Measurements from ENCODE around the gene CCNL1.

- TF ChIP-seq CSDC2 (CRISPR knock-in tag; IDR thresholded peaks at IDR 0.05) (no peak), TOX (CRISPR knock-in tag; IDR thresholded peaks at IDR 0.05; ENCODE audit: borderline replicate concordance) (no peak), PATZ1 (CRISPR knock-in tag; IDR thresholded peaks at IDR 0.05; ENCODE audit: borderline replicate concordance) (no peak), ZNF70 (CRISPR knock-in tag; IDR thresholded peaks at IDR 0.05) (no peak), CREB5 (CRISPR knock-in tag; IDR thresholded peaks at IDR 0.05; ENCODE audit: low read depth) (no peak), ZFP3 (CRISPR knock-in tag; IDR thresholded peaks at IDR 0.05) (no peak), ARNTL (CRISPR knock-in tag; IDR thresholded peaks at IDR 0.05; ENCODE audit: borderline replicate concordance, low read depth) (no peak), ZNF8 (CRISPR knock-in tag; IDR thresholded peaks at IDR 0.05) (no peak), ESRRG (CRISPR knock-in tag; IDR thresholded peaks at IDR 0.05) (no peak), ZNF565 (CRISPR knock-in tag; conservative IDR thresholded peaks at IDR 0.05; ENCODE audit: low read depth) (no peak), BACH2 (CRISPR knock-in tag; IDR thresholded peaks at IDR 0.05; ENCODE audit: borderline replicate concordance) (no peak), ZC3H10 (CRISPR knock-in tag; IDR thresholded peaks at IDR 0.05) (no peak), ZFP30 (CRISPR knock-in tag; IDR thresholded peaks at IDR 0.05) (no peak)
Measured at GRCh38 chr3:157151151-157151550, 8.8 kb downstream of the CCNL1 start.
